NCI-H2196 (cell line): Measurements from ENCODE around the gene SUSD2.

Source experiments
- DNase-seq: peaks from one replicate; lab custom pipeline; 2025; ENCODE audit not compliant: unreplicated experiment; lab: John Stamatoyannopoulos, UW

The SUSD2 gene

GRCh38 chr22:24148266-24149197 is 32.8 kb upstream of the SUSD2 start:
- DNase-seq = no peak

DNA sequence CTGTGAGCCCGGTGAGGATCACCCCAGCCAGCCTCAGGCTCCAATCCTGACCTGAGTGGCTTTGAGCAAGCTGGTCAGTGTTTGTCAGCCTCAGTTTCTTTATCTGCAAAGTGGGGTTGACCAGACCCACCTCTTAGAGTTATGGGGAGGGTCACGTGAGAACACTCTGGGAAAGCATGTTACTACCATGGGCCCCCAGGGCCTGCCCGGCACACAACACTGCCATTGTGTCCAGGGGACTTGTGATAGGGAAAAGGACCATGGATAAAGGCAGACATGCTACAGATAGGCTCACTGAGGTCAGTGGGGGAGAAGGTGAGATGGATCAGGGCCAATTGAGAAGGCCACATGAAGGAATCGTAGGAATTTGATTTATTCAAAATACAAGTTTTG is 32.1 kb upstream of the SUSD2 start:
- no peak for DNase-seq

- DNase-seq = no peak
Observed at GRCh38 chr22:24153353-24153752, 27.9 kb upstream of the SUSD2 start.

DNA sequence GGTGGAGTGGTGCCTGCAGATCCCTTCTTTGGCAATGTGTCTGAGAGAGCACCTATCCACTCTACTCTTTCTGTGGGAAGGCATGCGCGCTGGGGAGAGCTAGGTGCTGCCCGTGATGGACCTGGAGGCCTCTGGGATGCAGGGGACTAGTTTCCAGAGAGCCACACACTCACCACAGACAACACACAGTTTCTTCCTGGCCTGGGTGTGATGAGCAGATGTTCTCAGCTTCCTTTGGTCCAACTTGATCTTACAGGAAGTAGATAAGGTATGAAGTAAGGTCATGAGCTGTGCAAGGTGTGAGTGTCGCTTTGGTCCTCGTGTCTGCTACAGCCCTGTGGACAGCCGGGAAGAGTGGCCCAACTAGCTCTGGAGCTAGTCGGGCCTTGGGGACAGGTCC is 27.3 kb upstream of the SUSD2 start:
- DNase-seq = no peak

DNA sequence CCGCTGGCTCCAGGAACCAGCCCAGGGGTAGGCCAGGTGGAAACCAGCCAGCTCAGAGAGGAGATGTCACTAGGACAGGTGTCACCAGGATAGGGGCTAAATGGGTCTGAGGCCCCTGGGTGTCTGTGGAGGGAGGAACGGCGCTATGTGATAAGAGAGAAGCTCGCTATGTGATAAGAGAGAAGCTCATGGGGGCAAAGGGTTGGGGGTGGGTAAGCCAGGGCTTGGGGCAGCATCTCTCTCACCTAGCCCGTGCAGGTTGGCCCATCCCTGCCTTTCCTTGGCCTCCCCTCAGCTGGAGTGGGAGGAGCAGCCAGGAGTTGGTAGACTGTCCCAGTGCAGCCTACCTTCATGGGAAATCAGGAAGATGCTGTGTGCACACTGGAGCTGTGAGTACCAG is 26.5 kb upstream of the SUSD2 start:
- DNase-seq = no peak

DNA sequence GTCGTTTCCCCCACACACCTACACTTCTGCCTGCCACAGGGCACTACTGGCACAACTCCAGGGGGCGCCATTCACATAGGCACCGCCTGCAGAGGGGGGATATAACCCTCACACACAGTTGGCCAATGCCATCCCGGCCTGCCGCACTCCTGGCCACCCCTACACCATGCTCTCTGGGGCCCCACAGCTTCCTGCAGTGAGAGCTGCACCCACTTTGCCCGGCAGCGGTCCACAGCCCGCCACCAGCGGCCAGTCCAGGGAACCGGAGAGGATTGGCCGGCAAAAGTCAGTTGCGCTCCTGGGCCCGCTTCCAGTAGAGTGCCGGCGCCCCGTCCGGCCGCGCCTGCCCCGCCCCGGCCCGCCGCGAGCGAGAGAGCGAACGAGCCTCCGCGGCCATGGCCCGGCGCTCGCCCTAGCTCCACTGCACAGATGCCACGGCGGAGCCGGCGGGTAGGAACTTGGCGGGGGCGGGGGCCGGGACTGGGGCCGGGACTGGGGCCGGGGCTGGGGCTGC is 25.6 kb upstream of the SUSD2 start:
- no peak for DNase-seq

- DNase-seq = no peak
Observed at GRCh38 chr22:24156141-24156912, 25.0 kb upstream of the SUSD2 start.

DNA sequence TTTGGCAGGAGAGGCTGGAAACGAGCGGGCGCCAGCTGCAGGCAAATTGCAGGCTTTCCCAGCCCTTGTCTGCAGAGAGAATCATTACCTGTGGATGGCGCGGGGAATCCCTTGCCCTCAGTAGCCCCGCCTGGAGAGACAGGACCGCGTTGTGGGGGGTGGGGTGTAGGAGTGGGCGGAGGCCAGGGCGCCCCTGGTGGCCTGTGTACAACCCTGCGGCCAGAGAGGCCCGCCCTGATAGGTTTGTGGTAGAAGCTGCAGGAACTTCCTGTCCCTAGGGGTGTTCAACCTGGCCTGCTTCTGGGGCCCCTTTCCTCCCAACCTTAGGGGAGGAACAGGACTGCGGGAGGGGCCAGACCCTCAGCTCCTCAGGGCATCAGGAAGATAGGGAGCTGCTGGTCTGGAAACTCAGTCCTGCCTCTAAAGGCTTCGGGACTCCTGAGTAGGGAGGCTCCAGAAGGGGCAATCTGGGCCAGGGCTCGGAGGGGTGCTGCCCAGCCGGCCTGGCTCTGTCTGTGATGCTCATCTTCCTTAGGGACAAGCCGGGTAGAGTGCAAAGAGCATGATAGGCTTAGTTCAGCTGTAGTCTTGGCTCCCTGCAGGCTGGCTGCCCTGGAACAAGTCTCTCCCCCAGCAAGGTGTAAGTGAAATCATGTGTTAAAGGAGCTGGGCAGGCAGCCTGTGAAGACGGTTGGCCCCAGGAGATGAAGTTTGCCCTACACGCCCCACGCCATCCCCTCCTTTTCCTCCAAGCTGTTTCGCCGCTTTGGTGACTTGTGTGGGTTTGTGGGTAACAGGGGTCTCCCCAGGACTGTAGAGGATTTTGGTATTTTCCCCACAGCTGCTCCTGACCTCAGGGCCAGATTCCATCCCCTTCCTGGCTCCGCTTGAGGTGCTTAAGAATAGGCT is 24.1 kb upstream of the SUSD2 start:
- peak; percentile 47 for DNase-seq

GRCh38 chr22:24157822-24158135 is 23.5 kb upstream of the SUSD2 start:
- DNase-seq = no peak

GRCh38 chr22:24159650-24160049 is 21.6 kb upstream of the SUSD2 start:
- no peak for DNase-seq

DNA sequence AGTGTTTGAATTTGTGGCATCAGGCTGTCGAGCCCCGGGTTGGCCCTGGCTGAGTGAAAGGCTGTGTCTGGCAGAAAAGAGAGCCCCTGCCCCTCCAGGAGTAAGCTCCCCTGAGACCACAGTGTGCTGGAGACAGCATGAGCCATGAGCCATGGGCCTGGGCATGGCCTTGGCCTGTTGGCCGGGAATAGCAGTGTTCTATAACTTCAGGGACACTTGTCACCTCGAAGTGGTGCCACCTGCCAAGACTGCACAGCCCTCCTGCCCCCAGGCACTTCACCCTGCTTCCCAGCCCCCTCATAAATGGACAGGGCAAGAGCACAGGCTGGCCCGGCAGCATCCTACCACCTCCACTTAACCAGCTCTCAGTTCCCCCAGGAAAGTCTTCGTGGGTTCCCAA is 20.7 kb upstream of the SUSD2 start:
- no peak for DNase-seq

- DNase-seq = no peak
Observed at GRCh38 chr22:24161485-24161884, 19.8 kb upstream of the SUSD2 start.

GRCh38 chr22:24161909-24162308 is 19.4 kb upstream of the SUSD2 start:
- peak; percentile 69 for DNase-seq

- DNase-seq = peak; percentile 53
Observed at GRCh38 chr22:24162436-24162835, 18.9 kb upstream of the SUSD2 start.

DNA sequence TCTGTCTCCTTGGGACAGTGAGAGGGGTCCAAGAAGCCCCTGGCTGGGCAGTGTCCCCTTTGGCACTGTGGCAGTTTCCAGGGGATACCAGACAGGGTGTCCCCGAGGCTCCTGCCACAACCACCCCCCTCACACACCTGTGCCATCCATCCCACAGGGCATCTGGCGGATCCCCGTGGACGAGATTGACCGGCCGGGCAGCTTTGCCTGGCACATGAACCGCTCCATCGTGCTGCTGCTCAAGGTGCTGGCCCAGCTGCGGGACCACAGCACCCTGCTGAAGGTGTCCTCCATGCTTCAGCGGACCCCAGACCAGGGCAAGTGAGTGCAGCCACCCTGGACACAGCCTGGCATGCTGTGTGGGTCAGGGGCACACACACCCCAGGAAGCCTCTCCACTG is 17.0 kb upstream of the SUSD2 start:
- no peak for DNase-seq

- no peak for DNase-seq
Observed at GRCh38 chr22:24164940-24165339, 16.3 kb upstream of the SUSD2 start.

DNA sequence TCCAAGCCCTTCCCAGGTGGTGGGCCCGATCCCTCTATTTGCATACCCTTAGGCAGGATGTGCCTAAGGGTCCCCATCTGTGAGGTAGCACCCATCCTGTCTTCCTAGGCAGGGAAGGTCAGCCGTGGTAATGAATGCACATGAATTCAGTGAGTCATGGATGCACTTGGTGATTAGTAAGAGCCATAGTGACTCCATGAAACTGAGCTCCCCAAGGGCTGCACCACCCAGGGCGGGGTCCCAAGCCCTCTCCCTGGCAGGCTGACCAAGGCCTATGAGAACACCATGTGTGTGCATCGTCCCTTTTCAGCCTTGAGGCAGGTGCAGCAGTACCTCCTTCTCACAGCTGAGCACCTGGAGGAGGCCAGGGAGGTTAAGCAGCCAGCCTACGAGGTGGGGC is 15.6 kb upstream of the SUSD2 start:
- DNase-seq = peak; percentile 23

- no peak for DNase-seq
Observed at GRCh38 chr22:24166811-24167210, 14.5 kb upstream of the SUSD2 start.

DNA sequence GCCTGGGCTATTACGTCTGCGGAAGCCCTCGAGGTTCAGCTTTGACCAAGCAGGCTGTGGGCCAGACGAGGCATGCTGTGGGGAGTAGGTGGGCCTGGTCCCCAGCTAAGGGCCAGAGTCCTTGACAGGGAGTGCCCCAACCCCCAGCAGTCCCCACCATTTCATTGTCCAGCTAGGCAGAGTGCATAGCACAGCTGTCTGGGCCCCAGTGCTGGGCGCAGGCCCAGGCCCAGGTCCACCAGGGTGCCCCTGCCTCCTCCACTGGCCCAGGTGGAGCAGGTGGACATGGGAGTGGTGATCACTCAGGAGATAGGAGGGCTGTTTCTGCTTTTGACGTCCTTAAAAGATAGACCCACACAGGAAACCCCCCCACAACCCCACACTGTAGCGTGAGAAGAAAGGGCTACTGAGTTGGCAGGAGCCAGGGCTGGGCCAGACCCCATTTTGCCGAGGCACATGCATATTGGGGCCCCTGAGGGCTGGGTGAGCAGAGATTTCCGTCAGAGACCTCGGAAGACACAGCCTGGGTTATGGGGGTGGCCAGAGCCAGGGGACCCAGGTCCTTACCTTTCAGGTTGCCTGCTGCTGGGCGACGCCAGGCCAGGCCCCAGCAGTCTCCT is 11.7 kb upstream of the SUSD2 start:
- no peak for DNase-seq

DNA sequence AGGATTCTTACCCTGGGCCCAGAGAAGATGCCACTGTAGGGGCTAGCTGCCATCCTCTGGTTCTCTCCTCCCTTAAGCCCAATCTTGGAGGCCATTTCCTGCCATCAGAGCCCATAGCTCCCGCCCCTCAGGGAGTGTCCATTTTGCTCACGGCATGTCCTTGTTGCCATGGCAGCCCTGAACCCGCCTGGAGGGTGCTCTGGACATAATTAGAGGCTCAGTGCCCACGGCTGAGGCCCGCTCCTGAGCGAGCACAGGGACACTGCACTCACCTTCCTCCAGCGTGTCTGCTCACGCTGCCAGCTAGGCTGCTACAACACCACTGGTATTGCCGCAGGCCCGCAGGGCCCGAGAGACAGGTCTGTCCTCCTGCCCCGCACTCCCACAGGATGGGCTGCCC is 11.1 kb upstream of the SUSD2 start:
- DNase-seq = peak; percentile 31

- no peak for DNase-seq
Observed at GRCh38 chr22:24170632-24171031, 10.7 kb upstream of the SUSD2 start.
